H7 (cell line): ENCODE measurements around the gene NQO2. TPM values are rescaled to one million over a fixed set of nuclear protein-coding genes. Genes with fewer than 3 reads are reported as not detected.
A peak's percentile ranks its signal among the peaks of the same experiment; 100 is the strongest.
"Not testable (repeated sequence)": the region's sequence is repeated elsewhere in the genome, so short reads cannot be mapped to it uniquely, and the experiment has no call there.

ENCODE experiments used
- DNase-seq: peaks from one replicate; pipeline ENCODE4 v3.0.0; 2012
- H3K27me3 ChIP-seq: 2 replicates; pipeline ENCODE4 v1.6.0; 2011; ENCODE audit warnings: mild to moderate bottlenecking, low read length; ENCODE audit not compliant: control insufficient read depth, insufficient read depth
- H3K36me3 ChIP-seq: replicated peaks from 2 replicates; pipeline ENCODE4 v1.5.1; 2011; ENCODE audit warnings: low read length; ENCODE audit not compliant: control insufficient read depth, insufficient read depth
- H3K4me3 ChIP-seq: 2 replicates; pipeline ENCODE4 v1.5.1; 2011; ENCODE audit warnings: low read depth, mild to moderate bottlenecking, control low read depth, low read length, moderate library complexity; ENCODE audit not compliant: insufficient read depth
- total RNA-seq: library from RNA; depleted of rRNA; stranded (reverse); fragments of >200 nt; shearing (Covaris generic); gene quantifications from 2 replicates; pipeline ENCODE4 v1.2.3, GENCODE V29; 2014

NQO2 gene
- total RNA-seq, 1 experiment from 2014 or later: 76.0 TPM

- Histone ChIP-seq H3K27me3 (no peaks in the 10 kb centered on the region; the same call in 1 of the 2 replicates), H3K4me3 (no peak overlapping the region), H3K36me3 (no peaks in the 10 kb centered on the region)
- no peak for DNase-seq
These were observed 45.7 kb downstream of the NQO2 start for GRCh38 chr6:3045369-3045768.

- Histone ChIP-seq H3K36me3 (no peaks in the 10 kb centered on the region), H3K4me3 (no peak overlapping the region), H3K27me3 (no peaks in the 10 kb centered on the region; the same call in 1 of the 2 replicates)
- no peak for DNase-seq
These were observed 46.1 kb downstream of the NQO2 start for GRCh38 chr6:3045777-3046176.

GRCh38 chr6:3046295-3046694, 46.6 kb downstream of the NQO2 start:
- no peaks in the 10 kb centered on the region for H3K36me3 ChIP-seq
- DNase-seq: no peak
- no peak overlapping the region for H3K4me3 ChIP-seq
- H3K27me3 ChIP-seq: no peaks in the 10 kb centered on the region; the same call in 1 of the 2 replicates

DNA sequence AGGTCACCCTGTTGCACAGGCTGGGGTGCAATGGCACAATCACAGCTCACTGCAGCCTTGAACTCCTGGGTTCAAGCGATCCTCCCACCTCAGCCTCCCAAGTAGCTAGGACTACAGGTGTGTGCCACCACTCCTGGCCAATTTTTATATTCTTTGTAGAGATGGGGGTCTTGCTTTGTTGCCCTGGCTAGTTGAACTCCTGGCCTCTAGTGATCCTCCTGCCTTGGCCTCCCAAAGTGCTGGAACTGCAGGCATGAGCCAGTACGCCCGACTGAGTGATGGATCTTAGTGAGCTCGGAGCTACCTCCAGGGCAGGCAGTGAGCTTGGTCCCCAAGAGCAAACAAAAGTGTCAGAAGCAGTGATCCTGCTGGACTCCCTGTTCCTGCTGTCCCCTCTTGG, 48.3 kb downstream of the NQO2 start:
- not testable (repeated sequence) for H3K4me3 ChIP-seq, H3K36me3 ChIP-seq, DNase-seq, H3K27me3 ChIP-seq

- H3K36me3 ChIP-seq: no peaks in the 10 kb centered on the region
- no peak for DNase-seq
- peak overlapping the region; percentile 68 for H3K4me3 ChIP-seq
- no peaks in the 10 kb centered on the region; the same call in none of the 2 replicates for H3K27me3 ChIP-seq
These were observed 53.0 kb downstream of the NQO2 start for GRCh38 chr6:3052481-3053230.

DNA sequence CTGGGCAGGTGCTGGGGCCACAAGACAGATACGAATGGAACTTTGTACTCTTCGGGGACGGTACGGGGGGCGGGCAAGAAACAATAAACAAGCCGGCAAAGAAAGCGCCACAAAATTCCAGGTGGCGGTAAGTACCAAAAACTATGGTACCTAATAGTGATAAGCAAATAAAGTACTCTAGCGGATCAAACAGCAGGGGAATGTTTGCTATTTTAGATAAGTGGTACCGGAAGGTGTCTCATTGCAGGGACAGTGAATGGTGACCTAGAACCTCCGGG, 53.5 kb downstream of the NQO2 start:
- Histone ChIP-seq H3K36me3 (no peaks in the 10 kb centered on the region), H3K27me3 (no peaks in the 10 kb centered on the region; the same call in none of the 2 replicates), H3K4me3 (peak overlapping the region; percentile 68)
- DNase-seq: no peak

DNA sequence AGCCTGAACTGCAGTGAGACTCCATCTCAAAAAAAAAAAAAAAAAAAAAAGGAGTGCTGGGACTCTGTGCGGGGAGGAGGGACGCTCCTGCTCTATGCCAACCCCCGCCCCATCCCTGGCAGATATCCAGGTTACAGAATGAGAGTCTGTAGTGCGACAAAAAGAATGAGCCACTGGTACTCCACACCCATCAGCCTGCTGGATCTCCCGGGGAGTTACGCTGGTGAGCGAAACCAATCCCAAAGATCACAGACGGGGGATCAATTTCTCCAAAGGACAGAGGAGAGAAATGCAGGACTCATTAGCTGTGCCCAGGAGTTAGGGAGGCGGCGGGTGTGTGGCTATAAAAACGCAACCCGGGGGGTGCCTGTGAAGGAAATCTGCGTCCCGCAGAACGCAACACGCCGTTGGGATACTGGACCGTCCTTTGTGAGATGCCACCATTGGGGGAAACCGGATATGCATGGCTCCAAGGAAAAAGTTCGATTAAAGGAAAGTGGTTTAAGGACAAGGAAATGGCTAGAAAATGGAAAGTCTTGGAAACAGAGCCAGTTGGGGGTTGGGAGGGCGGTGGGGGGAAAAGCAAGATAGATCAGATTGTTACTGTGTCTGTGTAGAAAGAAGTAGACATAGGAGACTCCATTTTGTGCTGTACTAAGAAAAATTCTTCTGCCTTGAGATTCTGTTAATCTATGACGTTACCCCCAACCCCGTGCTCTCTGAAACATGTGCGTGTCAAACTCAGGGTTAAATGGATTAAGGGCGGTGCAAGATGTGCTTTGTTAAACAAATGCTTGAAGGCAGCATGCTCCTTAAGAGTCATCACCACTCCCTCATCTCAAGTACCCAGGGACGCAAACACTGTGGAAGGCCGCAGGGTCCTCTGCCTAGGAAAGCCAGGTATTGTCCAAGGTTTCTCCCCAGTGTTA, 54.8 kb downstream of the NQO2 start:
- not testable (repeated sequence) for H3K27me3 ChIP-seq, H3K36me3 ChIP-seq
- peak overlapping the region; percentile 68 for H3K4me3 ChIP-seq
- DNase-seq: peak; percentile 63

- H3K36me3 ChIP-seq, DNase-seq, H3K4me3 ChIP-seq, H3K27me3 ChIP-seq: not testable (repeated sequence)
These were observed 55.4 kb downstream of the NQO2 start for GRCh38 chr6:3055158-3055499.

GRCh38 chr6:3057063-3057770, 57.5 kb downstream of the NQO2 start:
- Histone ChIP-seq H3K4me3 (no peak overlapping the region), H3K27me3 (no peaks in the 10 kb centered on the region; the same call in 1 of the 2 replicates), H3K36me3 (no peaks in the 10 kb centered on the region)
- DNase-seq: no peak

DNA sequence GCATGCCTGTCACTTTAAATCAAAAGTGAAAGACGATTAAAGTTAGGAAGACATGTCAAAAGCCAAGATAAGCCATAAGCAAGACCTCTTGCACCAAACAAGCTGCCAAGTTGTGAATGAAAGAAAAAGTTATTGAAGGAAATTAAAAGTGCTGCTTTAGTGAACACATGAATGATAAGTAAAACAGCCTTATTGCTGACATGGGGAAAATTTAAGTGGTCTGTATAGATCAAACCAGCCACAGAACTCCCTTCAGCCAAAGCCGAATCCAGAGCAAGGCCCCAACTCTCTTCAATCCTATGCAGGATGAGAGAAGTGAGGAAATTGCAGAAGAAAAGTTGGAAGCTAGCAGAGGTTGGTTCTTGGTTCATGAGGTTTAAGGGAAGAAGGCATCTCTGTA, 59.3 kb downstream of the NQO2 start:
- H3K27me3 ChIP-seq: no peaks in the 10 kb centered on the region
- no peak for DNase-seq

DNA sequence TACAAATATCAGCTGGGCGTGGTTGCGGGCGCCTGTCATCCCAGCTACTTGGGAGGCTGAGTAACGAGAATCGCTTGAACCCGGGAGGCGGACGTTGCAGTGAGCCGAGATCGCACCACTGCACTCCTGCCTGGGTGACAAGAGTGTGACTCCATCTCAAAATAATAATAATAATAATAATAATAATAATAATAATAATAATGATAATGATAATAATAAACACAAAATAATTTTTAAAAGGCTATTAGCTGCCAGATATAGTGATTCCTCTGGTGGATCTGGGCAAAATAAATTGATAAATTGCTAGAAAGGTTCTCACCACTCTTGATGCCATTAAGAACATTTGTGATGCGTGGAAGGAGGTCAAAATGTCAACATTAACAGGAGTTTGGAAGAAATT, 60.4 kb downstream of the NQO2 start:
- not testable (repeated sequence) for H3K36me3 ChIP-seq, DNase-seq, H3K27me3 ChIP-seq, H3K4me3 ChIP-seq

More for the DNA sequence above, 59.3 kb downstream of the NQO2 start:
- no peaks in the 10 kb centered on the region for H3K36me3 ChIP-seq
- no peak overlapping the region for H3K4me3 ChIP-seq

- H3K36me3 ChIP-seq: no peaks in the 10 kb centered on the region
- peaks cover 2% of the 10 kb centered on the region; the same call in 1 of the 2 replicates for H3K27me3 ChIP-seq
- no peak for DNase-seq
- no peak overlapping the region for H3K4me3 ChIP-seq
These were observed 61.8 kb downstream of the NQO2 start for GRCh38 chr6:3061501-3061941.

- H3K36me3 ChIP-seq, DNase-seq, H3K27me3 ChIP-seq: not testable (repeated sequence)
- H3K4me3 ChIP-seq: peak overlapping the region; percentile 91
These were observed 63.6 kb downstream of the NQO2 start for GRCh38 chr6:3063340-3063732.

DNA sequence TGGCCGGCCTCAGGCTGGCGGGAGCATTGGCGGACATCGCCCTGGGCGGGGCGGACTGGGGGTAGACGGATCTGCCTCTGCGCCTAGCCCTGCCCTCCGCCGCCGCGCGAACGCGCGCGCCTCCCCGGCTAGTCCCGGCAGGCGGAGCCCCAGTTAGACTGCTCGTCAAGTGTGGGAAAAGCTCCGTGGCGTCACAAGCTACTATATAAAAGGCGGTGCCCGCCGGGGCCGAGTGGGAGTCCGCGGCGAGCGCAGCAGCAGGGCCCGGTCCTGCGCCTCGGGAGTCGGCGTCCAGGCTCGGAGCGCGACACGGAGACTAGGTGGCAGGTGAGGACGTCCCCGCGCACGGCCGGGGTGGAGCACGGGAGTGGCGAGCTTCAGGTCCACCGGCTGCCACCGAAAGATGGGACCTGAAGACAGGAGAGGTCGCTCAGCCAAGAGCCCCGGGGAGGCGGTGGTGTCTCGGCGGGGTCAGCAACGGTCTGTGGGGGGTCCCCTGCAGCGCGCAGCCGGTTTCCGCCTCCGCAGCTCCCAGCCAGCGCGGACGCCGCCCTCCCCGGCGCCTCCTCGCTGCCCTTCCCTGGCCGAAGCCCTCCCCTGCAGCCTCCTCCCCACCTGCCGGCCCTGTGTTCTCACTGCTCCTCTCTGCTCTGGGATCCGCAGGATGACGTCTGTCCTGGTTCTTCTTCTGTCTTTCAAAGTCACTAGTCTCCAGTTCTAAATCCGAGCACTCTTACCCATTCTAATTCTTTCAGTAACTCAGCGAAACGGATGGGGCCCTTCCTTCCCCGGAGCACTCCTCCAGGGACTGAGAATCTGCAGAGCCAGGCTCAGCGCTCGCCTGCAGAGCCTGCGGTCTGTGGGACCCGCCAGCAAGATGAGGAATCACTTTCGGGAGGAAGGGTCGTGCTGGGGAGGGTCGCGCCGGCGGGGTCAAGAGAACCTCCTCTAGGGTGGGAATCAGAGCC, 64.3 kb downstream of the NQO2 start:
- DNase-seq: peak; percentile 93
- H3K27me3 ChIP-seq: peaks cover 2% of the 10 kb centered on the region; the same call in 1 of the 2 replicates
- peak overlapping the region; percentile 91 for H3K4me3 ChIP-seq
- H3K36me3 ChIP-seq: no peaks in the 10 kb centered on the region
